Measurements from ENCODE around the gene TRIP12.

TRIP12 gene

DNA sequence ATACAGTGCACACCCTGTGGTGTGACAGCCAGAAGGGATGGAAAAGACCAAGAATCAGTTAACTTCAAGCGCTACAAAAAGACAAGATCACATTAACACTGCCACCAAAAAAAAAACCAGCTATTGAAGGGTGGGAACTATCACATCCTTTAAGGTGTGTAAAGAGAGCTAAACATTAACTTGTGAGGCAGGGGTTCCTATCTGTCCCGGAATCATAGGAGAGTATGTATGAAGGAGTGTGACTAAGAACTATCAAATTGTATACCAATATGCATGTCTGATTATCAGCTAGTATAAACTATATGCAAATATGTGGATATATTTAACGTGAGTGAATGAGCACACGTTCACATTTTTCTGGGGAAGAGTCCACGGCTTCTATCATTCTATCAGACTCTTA lies 119.0 kb downstream of the TRIP12 start:
- no peaks in the 10 kb centered on the region for H3K27me3 ChIP-seq (ENCODE audit: low read length)
- no peaks in the 10 kb centered on the region for H3K9me3 ChIP-seq (ENCODE audit: insufficient read depth, low read length)
- no peak overlapping the region for H3K9ac ChIP-seq (ENCODE audit: low read length)
- H2AFZ ChIP-seq (ENCODE audit: low read depth, low read length, severe bottlenecking): no peak overlapping the region
- H3F3A ChIP-seq (ENCODE audit: insufficient read depth): peaks cover 9% of the 10 kb centered on the region; the same call in 1 of the 2 replicates
- no peaks in the 10 kb centered on the region for H4K20me1 ChIP-seq (ENCODE audit: low read depth, low read length)
- no peak overlapping the region for H3K4me2 ChIP-seq (ENCODE audit: low read depth, low read length, poor library complexity, severe bottlenecking)
- H3K4me3 ChIP-seq (ENCODE audit: insufficient read depth, low read length, poor library complexity, severe bottlenecking): no peak overlapping the region
- no peaks in the 10 kb centered on the region for H3K9me2 ChIP-seq (replicated peaks; ENCODE audit: insufficient read depth, low read length)
- no peak overlapping the region for H3K27ac ChIP-seq (ENCODE audit: low read depth, low read length)
- peaks cover 56% of the 10 kb centered on the region for H3K36me3 ChIP-seq (ENCODE audit: low read length)
- TF ChIP-seq EZH2phosphoT487 (conservative IDR thresholded peaks at IDR 0.05; ENCODE audit: low read length): no peak
- TF ChIP-seq, protein P1, sequence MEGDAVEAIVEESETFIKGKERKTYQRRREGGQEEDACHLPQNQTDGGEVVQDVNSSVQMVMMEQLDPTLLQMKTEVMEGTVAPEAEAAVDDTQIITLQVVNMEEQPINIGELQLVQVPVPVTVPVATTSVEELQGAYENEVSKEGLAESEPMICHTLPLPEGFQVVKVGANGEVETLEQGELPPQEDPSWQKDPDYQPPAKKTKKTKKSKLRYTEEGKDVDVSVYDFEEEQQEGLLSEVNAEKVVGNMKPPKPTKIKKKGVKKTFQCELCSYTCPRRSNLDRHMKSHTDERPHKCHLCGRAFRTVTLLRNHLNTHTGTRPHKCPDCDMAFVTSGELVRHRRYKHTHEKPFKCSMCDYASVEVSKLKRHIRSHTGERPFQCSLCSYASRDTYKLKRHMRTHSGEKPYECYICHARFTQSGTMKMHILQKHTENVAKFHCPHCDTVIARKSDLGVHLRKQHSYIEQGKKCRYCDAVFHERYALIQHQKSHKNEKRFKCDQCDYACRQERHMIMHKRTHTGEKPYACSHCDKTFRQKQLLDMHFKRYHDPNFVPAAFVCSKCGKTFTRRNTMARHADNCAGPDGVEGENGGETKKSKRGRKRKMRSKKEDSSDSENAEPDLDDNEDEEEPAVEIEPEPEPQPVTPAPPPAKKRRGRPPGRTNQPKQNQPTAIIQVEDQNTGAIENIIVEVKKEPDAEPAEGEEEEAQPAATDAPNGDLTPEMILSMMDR (IDR thresholded peaks at IDR 0.05; ENCODE audit: insufficient read depth, low read length, poor library complexity, severe bottlenecking): no peak
- no peaks in the 10 kb centered on the region for H3K79me2 ChIP-seq (ENCODE audit: insufficient read depth, low read length)

DNA sequence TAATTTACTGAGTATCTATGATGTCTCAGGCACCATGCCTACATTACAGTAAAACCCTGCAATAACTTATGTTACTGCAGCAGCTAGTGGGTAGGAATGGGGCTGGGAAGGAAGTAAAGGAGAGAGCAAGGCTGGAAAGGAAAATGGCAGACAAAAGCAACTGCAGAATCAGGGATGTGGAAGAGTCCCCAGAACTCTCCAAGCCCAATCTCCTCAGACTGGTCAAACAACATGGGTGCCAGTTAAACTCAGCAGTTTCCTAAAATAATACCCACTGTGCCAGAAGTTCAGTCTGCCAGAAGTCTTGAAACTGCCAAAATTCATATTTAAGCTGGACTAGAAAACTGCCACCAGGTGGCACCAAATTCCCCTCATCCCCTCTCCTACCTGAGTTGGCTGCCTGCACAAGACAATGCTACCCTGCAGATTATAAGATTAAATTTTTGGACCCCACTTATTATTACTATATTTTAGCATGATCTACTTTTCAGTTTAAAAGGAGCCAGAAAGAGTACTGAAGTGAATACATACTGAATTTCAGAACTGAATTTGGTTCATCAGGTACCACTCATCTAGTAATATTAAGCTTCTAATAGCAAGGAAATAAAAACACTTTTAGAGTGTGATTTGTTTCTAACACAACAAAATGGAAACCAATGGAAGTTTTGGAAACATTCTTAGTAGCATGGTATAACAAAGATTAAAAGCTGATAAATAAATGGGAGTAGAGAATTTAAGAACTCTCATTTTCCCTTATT lies 120.6 kb downstream of the TRIP12 start:
- Histone ChIP-seq H3K27me3 (ENCODE audit: low read length) (no peaks in the 10 kb centered on the region), H3K4me3 (ENCODE audit: insufficient read depth, low read length, poor library complexity, severe bottlenecking) (no peak overlapping the region), H3K79me2 (ENCODE audit: insufficient read depth, low read length) (no peaks in the 10 kb centered on the region), H4K20me1 (ENCODE audit: low read depth, low read length) (no peaks in the 10 kb centered on the region), H3F3A (ENCODE audit: insufficient read depth) (peaks cover 9% of the 10 kb centered on the region; the same call in 1 of the 2 replicates), H3K4me2 (ENCODE audit: low read depth, low read length, poor library complexity, severe bottlenecking) (no peak overlapping the region), H3K9ac (ENCODE audit: low read length) (no peak overlapping the region), H3K27ac (ENCODE audit: low read depth, low read length) (no peak overlapping the region), H2AFZ (ENCODE audit: low read depth, low read length, severe bottlenecking) (no peak overlapping the region), H3K36me3 (ENCODE audit: low read length) (peaks cover 53% of the 10 kb centered on the region), H3K9me2 (replicated peaks; ENCODE audit: insufficient read depth, low read length) (no peaks in the 10 kb centered on the region), H3K9me3 (ENCODE audit: insufficient read depth, low read length) (no peaks in the 10 kb centered on the region)
- no peak for TF ChIP-seq EZH2phosphoT487 (conservative IDR thresholded peaks at IDR 0.05; ENCODE audit: low read length)
- TF ChIP-seq, protein P1 (IDR thresholded peaks at IDR 0.05; ENCODE audit: insufficient read depth, low read length, poor library complexity, severe bottlenecking): peak; percentile 74

GRCh38 chr2:229798446-229799155 lies 123.2 kb downstream of the TRIP12 start:
- no peak overlapping the region for H3K27ac ChIP-seq (ENCODE audit: low read depth, low read length)
- no peaks in the 10 kb centered on the region for H3K9me3 ChIP-seq (ENCODE audit: insufficient read depth, low read length)
- H3K4me3 ChIP-seq (ENCODE audit: insufficient read depth, low read length, poor library complexity, severe bottlenecking): no peak overlapping the region
- peaks cover 61% of the 10 kb centered on the region for H3K36me3 ChIP-seq (ENCODE audit: low read length)
- H3F3A ChIP-seq (ENCODE audit: insufficient read depth): peaks cover 9% of the 10 kb centered on the region; the same call in 1 of the 2 replicates
- TF ChIP-seq, protein P1 (IDR thresholded peaks at IDR 0.05; ENCODE audit: insufficient read depth, low read length, poor library complexity, severe bottlenecking): no peak
- H3K79me2 ChIP-seq (ENCODE audit: insufficient read depth, low read length): no peaks in the 10 kb centered on the region
- H3K9me2 ChIP-seq (replicated peaks; ENCODE audit: insufficient read depth, low read length): no peaks in the 10 kb centered on the region
- H2AFZ ChIP-seq (ENCODE audit: low read depth, low read length, severe bottlenecking): no peak overlapping the region
- no peak overlapping the region for H3K4me2 ChIP-seq (ENCODE audit: low read depth, low read length, poor library complexity, severe bottlenecking)
- no peak overlapping the region for H3K9ac ChIP-seq (ENCODE audit: low read length)
- no peaks in the 10 kb centered on the region for H4K20me1 ChIP-seq (ENCODE audit: low read depth, low read length)
- no peaks in the 10 kb centered on the region for H3K27me3 ChIP-seq (ENCODE audit: low read length)
